ENCODE measurements around the gene CDK14.

DNA sequence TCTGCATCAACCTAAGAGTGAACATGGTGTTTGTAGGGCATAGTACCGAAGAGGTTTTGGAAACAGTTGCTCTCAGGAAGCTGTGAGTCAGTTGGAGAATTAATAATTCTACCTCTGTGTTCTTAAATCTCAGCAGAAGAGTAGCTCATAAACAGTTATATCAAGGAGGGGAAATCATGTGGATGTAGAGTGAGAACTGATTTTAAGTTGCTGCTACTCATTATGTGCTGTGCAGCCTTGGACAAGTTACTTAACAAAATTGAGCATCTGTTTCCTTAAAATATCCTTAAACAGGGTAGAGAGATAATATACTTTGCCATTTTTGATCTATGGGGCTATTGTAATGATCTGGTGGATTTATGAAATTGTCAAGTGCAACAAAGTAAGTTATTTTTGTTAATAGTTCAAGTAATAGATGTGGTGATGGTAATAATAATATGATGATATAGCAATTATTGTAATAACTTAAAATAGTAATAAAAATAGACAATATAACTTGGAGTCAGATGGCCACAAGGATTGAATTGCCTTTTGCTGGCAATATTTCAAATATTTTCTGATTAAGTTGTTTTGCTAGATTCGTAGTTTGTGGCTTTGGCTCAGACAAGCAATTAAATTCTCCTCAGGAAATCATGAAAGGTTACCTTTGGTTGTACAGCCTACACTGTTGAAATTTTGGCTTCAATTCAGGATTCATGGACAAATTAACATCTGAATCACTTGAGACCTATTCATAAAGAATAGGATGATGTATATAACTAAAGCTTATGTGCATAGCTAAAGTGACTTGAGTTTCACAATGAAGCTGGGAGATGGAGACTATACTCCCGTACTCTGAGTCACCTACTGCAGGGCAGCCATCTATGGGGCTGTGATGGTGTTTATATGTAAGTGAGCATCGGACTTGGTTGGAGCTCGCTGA lies 228.5 kb downstream of the CDK14 start:
- TF ChIP-seq, protein P1, sequence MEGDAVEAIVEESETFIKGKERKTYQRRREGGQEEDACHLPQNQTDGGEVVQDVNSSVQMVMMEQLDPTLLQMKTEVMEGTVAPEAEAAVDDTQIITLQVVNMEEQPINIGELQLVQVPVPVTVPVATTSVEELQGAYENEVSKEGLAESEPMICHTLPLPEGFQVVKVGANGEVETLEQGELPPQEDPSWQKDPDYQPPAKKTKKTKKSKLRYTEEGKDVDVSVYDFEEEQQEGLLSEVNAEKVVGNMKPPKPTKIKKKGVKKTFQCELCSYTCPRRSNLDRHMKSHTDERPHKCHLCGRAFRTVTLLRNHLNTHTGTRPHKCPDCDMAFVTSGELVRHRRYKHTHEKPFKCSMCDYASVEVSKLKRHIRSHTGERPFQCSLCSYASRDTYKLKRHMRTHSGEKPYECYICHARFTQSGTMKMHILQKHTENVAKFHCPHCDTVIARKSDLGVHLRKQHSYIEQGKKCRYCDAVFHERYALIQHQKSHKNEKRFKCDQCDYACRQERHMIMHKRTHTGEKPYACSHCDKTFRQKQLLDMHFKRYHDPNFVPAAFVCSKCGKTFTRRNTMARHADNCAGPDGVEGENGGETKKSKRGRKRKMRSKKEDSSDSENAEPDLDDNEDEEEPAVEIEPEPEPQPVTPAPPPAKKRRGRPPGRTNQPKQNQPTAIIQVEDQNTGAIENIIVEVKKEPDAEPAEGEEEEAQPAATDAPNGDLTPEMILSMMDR (IDR thresholded peaks at IDR 0.05 in 2 of 3, conservative IDR thresholded peaks at IDR 0.05 in 1 of 3; ENCODE audit: control insufficient read depth in 2 of 3, extremely low read depth in 1 of 3, insufficient read depth in 1 of 3, low read depth in 3 of 3, low read length in 3 of 3) = no peak
- TF ChIP-seq HCFC1 (IDR thresholded peaks at IDR 0.05; ENCODE audit: low read length) (no peak), POLR2A (IDR thresholded peaks at IDR 0.05; ENCODE audit: low read depth, low read length) (no peak)

All from GM12878 (cell line).